GM18508 (cell line): ENCODE data around the gene TMEM245.
"Not testable (repeated sequence)": the region's sequence is repeated elsewhere in the genome, so short reads cannot be mapped to it uniquely, and the experiment has no call there.

ENCODE experiments used
- ATAC-seq: cut with Tn5 transposase; IDR thresholded peaks from one replicate; pipeline ENCODE4 v1.9.1; 2021; ENCODE audit warnings: moderate number of reproducible peaks; ENCODE audit not compliant: insufficient read depth, unreplicated experiment

The TMEM245 gene

GRCh38 chr9:109134167-109134578 is 14.4 kb upstream of the TMEM245 start:
- ATAC-seq, result no peak

DNA sequence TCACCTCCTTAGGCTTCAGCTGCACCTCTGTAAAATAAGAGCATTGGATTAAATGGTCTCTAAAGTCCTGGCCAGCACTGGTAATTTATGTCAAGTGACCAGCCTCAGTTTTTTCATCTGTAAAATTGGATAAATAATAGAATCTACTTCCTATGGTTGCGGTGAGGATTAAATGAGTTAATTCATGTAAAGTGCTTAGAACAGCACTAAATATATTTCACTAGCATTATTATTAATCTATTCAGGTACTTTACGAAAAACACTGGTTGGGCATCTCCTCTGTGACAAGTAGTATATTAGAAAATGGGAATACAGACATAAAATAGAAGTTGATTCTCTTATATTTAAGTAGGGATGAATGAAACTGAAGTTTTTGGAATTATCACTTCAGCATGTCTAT is 13.8 kb upstream of the TMEM245 start:
- ATAC-seq, result no peak

DNA sequence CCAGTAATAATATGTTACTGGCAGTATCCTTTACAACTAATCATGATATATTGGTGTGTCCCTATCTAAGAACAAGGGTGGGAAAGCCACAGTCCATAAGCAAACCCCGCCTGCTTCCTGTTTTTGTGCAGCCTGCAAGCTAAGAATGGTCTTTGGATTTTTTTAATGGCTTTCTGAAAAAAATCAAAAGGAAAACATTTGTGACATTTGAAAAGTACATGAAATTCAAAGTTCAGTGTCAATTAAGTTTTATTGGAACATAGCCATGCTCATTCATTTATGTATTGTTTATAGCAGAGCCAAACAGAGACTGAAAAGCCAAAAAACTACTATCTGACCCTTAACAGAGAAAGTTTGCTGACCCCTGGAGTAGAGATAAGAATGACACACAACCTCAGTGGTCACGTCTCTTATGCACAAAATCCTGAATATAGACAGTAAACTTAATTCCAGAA is 12.8 kb upstream of the TMEM245 start:
- ATAC-seq, result no peak

- ATAC-seq, result no peak
Measured at GRCh38 chr9:109129470-109130197, 9.9 kb upstream of the TMEM245 start.

GRCh38 chr9:109126671-109127070 is 6.9 kb upstream of the TMEM245 start:
- not testable (repeated sequence) for ATAC-seq

DNA sequence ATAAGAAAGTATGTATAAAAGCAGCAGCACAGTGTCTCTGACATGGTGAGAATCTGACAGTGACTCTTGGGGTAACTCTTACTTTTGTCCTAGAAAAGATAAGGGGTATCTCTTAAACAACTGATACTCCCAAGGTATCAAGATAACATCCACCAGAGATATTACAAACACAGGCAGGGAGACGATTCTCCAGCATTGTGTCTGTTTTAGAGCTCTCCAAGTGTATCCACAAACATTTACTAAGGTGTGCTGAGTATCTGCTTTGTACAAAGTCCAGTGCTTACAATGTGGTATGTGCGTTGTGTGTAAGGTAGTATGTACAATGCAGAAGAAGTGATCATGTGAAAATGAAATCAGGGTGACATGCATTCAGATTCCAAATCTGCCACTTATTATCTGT is 4.4 kb upstream of the TMEM245 start:
- ATAC-seq, result no peak

DNA sequence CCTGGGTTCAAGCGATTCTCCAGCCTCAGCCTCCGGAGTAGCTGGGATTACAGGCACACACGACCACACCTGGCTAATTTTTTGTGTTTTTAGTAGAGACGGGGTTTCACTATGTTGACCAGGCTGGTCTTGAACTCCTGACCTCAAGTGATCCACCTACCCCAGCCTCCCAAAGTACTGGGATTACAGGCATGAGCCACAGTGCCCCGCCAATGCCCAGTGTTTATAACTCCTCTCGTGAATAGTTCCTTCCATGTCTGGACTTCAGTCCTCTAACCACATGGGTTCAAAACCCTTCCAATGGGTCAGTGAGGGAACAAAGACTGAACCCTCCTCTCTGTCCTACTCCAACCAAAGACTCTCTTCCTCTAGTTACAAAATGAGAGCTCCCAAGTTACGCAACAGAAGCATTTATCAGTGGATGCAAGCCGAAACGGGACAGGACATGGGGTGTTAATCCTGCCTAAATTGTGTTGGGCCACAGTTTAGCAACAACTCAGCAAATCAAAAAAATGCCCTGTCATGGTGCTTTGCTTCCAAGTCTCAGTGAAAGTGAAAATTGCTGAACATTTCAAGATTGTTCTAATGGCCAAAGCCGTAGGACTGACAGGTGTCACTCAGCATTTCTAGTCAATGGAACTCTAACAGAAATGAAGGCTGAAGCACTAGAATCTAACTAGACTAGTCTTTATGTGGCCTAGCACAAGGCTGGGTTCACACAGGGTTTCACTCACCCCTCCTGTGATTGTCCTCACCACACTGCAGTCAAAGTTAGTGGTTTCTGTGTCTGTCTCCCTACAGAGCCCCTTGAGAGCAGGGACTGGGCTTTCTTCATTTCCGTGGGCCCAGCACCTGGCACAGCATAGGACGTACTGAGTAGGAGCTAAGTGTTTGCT is 3.2 kb upstream of the TMEM245 start:
- ATAC-seq, result no peak

GRCh38 chr9:109121232-109121796 is 1.6 kb upstream of the TMEM245 start:
- ATAC-seq, result no peak

GRCh38 chr9:109120204-109120789 is 550 bp upstream of the TMEM245 start:
- no peak for ATAC-seq

DNA sequence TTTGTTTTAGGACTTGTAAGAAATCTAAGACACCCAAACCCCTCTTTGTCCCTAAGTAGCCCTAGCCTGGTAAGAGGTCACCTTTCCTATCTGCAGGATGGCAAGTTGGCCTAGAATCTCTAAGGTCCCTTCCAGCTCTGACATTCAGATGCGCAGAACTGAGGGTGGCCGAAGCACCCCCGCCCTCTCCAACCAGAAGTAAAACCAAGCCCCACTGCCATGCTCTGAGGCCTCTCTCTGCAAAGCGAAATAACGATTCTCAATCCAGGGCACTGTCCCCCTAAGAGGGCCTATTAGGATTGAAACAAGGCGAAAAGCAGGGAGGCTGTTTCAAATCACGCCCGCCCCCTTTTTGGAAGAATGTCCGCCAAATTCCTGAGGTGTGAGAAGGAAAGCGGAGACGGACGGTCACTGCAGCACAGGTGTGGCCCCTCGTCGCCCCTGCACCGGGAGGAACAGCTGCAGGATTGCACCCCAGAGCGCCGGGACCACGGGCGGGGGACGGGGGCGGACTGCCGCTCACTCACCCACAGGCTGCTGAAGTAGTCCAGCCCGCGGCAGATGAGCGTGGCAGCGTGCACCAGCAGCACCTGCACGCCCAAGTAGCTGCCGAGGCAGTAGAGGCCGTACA is 824 bp downstream of the TMEM245 start:
- ATAC-seq, result no peak

GRCh38 chr9:109117856-109118807 is 1.6 kb downstream of the TMEM245 start:
- no peak for ATAC-seq

- no peak for ATAC-seq
Measured at GRCh38 chr9:109115931-109116526, 3.7 kb downstream of the TMEM245 start.

- no peak for ATAC-seq
Measured at GRCh38 chr9:109114670-109115069, 5.1 kb downstream of the TMEM245 start.

DNA sequence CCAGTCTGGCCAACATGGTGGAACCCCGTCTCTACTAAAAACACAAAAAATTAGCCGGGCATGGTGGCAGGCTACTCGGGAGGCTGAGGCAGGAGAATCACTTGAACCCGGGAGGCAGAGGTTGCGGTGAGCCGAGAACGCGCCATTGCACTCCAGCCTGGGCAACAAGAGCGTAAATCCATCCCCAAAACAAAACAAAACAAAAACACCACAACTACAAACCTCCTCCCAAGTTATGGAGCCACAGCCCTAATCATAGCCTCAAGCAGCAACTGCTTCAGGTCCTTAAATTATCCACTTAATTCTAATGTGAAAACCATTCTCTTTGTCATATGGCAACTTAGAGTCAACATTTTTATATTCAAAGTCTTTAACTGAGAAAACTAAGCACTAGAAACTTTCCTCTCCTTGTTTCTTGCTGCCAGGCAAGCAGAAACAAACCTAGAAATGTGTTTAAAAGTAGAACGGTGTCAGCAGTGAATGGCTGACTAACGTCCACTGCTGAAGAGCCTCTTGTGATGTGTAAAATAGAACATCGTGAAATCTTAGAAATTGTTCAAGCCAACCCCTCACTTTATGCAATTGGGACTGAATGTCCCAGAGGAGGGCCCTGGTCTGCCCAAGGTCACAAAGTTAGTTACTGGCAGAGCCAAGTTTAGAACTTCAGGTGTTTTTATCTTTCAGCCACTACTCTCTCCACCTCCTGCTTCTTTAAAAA is 5.7 kb downstream of the TMEM245 start:
- no peak for ATAC-seq

DNA sequence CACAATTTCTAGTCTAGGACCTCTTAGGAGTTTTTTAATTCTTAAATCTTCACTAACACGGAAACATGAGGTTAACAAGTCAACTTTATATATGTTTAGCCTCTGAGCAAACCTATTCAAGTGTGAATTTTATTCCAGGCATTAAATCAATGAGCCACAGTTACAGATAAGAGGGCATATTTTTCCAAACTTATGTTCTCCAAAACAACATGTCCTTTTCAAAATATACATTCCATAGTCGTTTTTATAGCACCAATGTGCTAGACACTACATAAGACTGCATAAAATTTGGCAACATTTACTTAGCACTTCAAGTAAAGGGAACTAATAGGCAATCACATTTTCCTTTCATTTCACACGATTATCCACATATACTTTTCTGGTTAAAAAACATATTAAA is 6.5 kb downstream of the TMEM245 start:
- no peak for ATAC-seq

DNA sequence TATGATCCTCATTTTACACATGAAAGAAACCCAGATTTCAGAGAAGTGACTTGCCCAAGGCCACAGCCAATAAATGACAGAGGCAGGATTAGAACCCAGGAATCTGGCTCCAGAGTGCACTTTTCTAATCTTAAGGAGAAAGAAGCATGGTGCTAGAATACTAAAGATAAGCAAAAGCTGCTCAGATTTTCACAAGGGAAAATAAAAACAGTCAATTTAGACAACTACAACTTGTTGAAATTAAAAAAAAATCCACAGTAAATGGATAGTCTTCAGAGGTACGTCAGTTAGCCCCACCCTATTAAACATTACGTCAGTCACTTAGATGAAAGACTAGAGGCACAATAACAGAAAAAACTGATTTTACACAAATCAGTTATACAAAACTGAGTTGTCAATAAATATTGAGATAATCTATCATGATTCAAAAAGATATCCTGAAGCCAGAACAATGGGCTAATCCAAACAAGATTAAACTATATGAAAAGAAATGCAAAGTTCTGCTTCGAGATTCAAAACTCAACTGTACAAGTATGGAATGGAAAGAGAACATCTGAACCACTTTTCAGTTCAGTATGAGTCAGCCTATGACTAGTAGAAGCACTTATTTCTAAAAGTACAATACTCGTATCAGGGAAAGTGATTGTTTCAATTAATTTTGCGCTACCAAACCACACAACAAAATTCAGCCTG is 9.3 kb downstream of the TMEM245 start:
- no peak for ATAC-seq

- ATAC-seq, result no peak
Measured at GRCh38 chr9:109109967-109110328, 9.8 kb downstream of the TMEM245 start.

DNA sequence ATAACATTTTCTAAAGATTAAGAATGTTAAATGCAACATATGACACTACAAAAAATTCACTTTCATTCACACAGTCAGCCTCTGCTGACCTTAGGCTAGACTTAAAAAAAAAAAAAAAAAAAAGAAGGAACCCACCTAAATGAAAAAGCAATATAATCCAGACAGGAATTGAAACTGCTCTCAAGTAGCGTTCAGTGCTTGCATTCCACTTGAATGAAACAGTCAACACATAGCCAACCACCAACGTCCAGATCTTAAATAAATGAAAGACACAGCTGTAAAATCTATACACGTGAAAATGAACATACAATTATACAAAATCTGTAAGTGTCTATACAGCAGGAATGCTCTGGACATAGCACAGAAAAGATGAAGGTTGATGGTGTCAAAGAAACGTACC is 11.4 kb downstream of the TMEM245 start:
- ATAC-seq, result no peak
